Peyer's patch (tissue), 4 donors: ENCODE results near the gene CHCHD2.
"Not testable (repeated sequence)": the region's sequence is repeated elsewhere in the genome, so short reads cannot be mapped to it uniquely, and the experiment has no call there.

Source experiments
- CTCF ChIP-seq, 6 experiments: fragments of 450-650 bp in 4 of 6; fragments of 200-600 bp in 2 of 6; sonication (generic) in 1 of 6; IDR thresholded peaks; one replicate each; pipeline ENCODE4 v1.5.1; 2017 to 2019; ENCODE audit warnings: antibody characterized with exemption in 6 of 6, mild to moderate bottlenecking in 3 of 6, moderate library complexity in 1 of 6
- POLR2A ChIP-seq, 2 donors: fragments of 450-650 bp; IDR thresholded peaks; one replicate each; pipeline ENCODE4 v1.5.1; 2017; ENCODE audit warnings: antibody characterized with exemption in 2 of 2, mild to moderate bottlenecking in 2 of 2, moderate library complexity in 2 of 2

GRCh38 chr7:56131062-56131461 lies 24.8 kb upstream of the CHCHD2 start:
- TF ChIP-seq CTCF, POLR2A (IDR thresholded peaks at IDR 0.05): not testable (repeated sequence)
